NCI-H1694 (cell line): ENCODE results near the gene CCDC167.
"Not testable (repeated sequence)": the region's sequence is repeated elsewhere in the genome, so short reads cannot be mapped to it uniquely, and the experiment has no call there.

ENCODE experiments used
- DNase-seq: peaks from one replicate; lab custom pipeline; 2025; lab: John Stamatoyannopoulos, UW

CCDC167 gene

GRCh38 chr6:37473364-37474095, 26.2 kb downstream of the CCDC167 start:
- peak; percentile 27 for DNase-seq

GRCh38 chr6:37467718-37468117, 32.0 kb downstream of the CCDC167 start:
- DNase-seq = no peak

- peak; percentile 15 for DNase-seq
These were observed 36.6 kb downstream of the CCDC167 start for GRCh38 chr6:37463110-37463509.

GRCh38 chr6:37460805-37461204, 38.9 kb downstream of the CCDC167 start:
- no peak for DNase-seq

GRCh38 chr6:37459981-37460800, 39.5 kb downstream of the CCDC167 start:
- peak; percentile 86 for DNase-seq

GRCh38 chr6:37456816-37457560, 42.7 kb downstream of the CCDC167 start:
- DNase-seq = no peak

- DNase-seq = no peak
These were observed 43.6 kb downstream of the CCDC167 start for GRCh38 chr6:37456126-37456525.

GRCh38 chr6:37454420-37455140, 45.1 kb downstream of the CCDC167 start:
- peak; percentile 15 for DNase-seq

GRCh38 chr6:37452522-37452921, 47.2 kb downstream of the CCDC167 start:
- no peak for DNase-seq

GRCh38 chr6:37451441-37452193, 48.1 kb downstream of the CCDC167 start:
- peak; percentile 77 for DNase-seq

GRCh38 chr6:37449984-37450383, 49.7 kb downstream of the CCDC167 start:
- DNase-seq = no peak

- not testable (repeated sequence) for DNase-seq
These were observed 56.5 kb downstream of the CCDC167 start for GRCh38 chr6:37443216-37443542.

GRCh38 chr6:37442416-37443215, 57.1 kb downstream of the CCDC167 start:
- no peak for DNase-seq

- DNase-seq = no peak
These were observed 58.0 kb downstream of the CCDC167 start for GRCh38 chr6:37441651-37442050.

- DNase-seq = no peak
These were observed 60.8 kb downstream of the CCDC167 start for GRCh38 chr6:37438930-37439329.

GRCh38 chr6:37435816-37436215, 63.9 kb downstream of the CCDC167 start:
- no peak for DNase-seq

- no peak for DNase-seq
These were observed 64.3 kb downstream of the CCDC167 start for GRCh38 chr6:37435373-37435772.

- DNase-seq = no peak
These were observed 65.9 kb downstream of the CCDC167 start for GRCh38 chr6:37433657-37434271.
